Measurements from ENCODE around the gene SNRNP25.

Gene SNRNP25

DNA sequence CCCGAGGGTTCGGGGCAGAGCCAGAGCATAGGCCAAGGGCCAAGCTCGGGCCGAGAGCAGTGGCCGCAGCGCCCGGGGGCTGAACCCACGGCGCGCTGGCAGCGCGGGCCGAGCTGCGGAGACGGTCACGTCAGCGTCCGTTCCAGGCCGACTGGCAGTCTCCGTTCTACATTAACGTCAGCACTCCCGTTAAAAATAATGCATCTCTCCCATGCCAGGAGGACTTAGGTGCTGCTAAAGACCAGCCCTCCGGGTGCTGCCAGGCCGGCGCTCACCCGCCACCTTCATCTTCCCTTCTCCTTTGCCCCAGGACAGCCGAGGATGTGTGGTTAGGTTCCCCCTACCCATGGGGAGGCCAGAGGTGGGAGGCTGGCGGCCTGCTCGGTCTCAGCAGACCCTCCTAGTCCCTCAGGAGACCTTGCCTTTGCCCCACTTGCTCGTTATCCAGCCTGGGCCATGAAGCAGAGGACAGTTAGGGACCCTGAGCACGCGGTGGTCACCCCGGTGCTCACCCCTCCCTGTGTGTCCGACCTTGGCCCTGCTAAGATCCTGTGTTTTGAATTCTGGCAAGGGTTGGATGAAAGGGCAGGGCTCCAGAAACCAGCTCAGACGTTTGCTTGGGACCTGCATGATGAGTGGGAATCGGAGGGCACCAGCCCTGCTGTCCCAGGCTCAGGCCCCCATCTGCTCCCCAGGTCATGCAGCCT is 25.0 kb downstream of the SNRNP25 start:
- no peak for DNase-seq

GRCh38 chr16:79151-80054 is 25.8 kb downstream of the SNRNP25 start:
- DNase-seq = no peak

DNA sequence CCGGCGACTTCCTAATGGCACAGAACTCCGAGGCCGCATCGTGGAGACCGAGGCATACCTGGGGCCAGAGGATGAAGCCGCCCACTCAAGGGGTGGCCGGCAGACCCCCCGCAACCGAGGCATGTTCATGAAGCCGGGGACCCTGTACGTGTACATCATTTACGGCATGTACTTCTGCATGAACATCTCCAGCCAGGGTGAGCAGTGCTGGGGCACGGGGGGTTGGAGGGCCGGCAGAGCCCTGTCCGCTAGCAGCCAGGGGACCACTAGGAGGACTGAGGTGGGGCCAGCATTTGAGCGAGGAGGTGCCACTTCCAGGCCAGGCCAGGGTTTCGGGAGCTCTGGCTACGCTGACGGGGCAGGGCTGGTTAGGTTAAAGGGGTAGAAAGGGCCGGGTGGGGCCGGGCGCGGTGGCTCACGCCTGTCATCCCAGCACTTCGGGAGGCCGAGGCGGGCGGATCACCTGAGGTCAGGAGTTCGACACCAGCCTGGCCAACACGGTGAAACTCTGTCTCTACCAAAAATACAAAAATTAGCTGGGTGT is 29.5 kb downstream of the SNRNP25 start:
- DNase-seq = no peak

DNA sequence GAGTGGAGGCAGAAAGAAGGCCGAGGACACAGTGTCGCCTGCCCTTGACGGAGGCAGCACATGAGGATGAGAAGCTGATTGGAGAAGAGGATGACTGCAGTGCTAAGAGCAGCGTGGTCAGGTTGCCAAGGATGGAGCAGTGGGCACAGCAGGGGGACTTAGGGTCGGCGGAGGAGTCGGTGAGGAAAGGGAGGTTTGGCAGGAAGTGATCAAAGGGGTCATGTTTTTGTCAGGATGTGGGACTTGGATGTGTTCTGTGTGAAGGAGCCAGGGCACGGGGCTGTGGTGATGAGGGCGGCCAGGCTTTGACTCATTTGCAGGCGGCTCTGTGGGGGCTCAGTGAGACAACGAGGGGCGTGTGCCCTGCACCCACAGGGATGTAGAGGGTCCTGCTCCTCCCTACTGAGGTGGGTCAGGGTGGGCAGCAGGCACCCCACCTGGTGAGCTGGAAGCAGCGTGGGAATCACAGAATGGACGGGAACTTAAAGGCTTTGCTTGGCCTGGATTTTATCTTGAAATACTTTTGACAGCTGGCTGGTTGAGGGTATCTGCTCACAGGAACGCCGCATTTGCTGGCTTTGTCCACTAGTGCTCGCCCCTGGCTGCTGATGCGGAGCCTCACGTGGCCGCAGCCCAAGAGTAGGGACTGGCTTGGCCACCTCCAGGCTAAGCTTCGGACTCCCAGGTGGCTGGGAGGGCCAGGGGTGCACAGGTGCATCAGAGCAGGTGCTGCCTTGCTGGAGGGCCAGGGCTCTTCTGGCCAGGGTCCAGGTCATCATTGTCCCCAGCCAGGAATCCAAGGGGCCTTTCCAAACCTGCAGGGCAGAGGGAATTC is 30.4 kb downstream of the SNRNP25 start:
- DNase-seq = no peak

DNA sequence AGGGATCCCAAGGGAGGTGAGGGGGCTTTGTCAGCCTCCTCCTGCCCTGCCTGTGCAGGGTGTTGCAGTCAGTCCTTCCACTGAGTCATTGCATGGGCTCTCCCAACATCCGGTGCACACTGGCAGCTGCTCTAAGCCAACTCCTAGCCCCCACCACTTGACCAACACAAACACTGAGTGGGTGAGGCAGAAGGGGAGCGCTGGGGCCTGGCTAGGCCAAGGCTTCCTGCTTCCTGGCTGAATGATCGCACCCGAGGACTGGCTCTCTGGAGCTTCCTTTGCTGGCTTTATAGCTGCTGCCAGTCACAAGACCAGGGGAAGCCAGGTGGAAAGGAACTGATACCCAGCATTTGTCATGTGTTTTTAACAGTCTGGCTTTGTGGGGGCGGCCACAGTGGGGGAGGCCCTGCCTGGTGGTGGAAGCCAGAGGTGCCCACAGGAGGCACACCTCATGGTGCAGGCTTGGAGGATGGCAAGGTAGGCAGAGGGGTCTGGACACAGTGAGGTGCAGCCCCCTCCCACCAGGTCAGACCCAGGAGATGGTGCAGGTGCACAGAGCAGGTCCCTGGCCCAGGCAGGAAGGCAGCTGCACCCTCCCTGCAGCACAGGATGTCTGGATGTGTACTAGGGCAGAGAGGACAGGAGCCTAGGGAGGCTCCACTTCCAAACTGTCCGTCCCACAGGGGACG is 31.2 kb downstream of the SNRNP25 start:
- peak; percentile 15 for DNase-seq

GRCh38 chr16:85407-85782 is 31.8 kb downstream of the SNRNP25 start:
- DNase-seq = no peak

DNA sequence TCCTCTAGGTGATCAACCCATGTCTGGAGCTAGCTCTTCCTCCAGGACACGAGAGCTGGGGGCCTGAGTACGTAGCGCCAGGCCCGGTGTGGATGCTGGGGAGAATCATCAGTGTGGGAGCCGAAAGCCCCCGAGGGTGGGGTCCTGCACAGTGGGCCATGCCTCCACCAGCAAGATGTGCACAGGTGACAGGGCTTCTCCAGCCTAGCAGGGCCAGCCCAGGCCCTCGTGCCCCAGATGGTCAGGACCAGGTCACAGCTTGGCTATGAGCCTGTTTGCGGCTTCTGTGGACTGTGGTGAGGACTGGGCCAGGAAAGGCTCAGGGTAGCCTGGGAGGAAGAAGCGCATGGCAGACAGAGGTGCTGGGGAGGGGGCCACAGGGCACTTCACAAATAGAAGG is 32.2 kb downstream of the SNRNP25 start:
- DNase-seq = no peak

DNA sequence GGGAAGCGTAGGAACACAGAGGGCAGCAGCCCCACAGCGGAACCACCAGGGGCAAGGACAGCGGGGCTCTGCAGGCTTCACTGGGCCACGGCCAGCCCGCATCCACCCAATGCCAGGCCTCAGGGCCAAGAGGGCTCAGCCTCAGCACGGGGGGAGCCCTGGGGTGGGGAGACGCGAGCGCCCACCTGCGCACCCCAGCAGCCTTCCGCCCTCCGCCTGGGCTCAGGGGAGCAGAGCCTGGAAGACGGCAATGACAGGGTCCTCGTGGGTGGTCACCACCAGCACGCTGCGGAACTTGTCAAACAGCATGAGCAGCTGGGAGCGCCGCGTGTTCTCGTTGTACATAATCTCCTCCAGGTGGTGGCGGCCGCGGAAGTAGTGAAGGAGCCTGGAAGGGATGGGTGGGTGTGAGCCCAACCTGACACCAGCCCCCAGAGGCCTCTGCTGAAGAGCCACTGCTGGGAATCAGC is 32.9 kb downstream of the SNRNP25 start:
- DNase-seq = no peak

DNA sequence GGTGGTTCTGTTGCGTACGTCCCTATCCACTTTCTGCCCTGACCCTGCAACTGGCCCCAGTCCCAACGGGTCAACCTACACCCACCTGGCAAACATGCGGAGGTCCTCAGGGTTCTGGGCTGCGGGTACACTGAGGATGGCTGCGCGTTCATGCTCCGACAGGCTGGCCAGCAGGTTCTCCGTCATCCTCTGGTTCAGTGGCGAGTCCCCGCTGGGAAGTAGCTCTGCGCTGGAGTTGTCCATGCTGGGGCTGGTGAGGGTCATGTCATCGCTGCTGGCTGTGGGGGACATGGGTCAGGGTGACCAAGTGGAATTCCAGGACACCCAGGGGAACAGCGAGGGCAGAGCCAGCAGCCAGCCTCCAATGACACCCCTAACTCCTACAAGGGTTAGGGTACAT is 35.0 kb downstream of the SNRNP25 start:
- no peak for DNase-seq

DNA sequence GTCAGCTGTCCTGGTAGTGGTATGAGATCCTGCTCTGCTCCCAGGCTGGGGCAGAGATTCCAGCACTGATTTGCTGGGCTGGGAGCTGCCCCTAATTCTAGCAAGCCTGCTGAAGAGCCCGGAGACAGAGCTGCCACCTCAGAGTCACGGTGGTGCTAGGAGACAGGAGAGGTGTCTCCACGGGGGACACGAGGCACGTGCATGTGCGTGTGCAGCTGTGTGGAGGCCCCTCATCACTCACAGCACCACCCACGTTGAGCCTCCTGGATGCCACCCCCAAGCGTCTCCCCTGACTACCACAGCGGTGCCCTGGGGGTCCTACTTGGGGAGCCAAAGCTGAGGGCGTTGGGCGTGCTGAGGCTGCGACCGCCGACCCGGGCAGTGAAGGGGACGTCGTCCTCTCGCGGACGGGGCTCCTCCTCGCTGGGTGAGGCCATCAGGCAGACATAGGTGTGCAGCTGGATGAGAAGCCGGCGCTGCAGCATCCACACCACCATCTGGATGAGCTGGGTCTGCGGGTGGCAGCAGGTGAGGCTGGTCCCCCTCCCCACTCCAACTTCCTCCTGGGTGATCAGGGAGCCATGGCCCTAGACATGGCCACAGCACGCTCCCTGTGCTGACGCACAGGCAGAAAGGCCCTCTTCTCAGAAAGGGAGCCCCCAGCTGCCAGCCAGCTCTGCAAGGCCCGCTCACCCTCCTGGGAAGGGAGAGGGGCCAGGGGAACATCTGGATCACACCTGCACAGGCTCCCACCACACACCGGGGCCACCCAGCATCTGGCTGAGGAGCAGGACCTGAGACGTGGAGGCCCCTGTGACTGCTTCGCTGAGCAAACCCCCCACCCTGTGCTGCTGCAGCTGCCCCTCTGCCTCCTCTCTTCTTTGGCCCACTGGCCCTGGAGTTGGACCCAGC is 36.0 kb downstream of the SNRNP25 start:
- DNase-seq = no peak

GRCh38 chr16:91484-91883 is 37.9 kb downstream of the SNRNP25 start:
- DNase-seq = no peak

DNA sequence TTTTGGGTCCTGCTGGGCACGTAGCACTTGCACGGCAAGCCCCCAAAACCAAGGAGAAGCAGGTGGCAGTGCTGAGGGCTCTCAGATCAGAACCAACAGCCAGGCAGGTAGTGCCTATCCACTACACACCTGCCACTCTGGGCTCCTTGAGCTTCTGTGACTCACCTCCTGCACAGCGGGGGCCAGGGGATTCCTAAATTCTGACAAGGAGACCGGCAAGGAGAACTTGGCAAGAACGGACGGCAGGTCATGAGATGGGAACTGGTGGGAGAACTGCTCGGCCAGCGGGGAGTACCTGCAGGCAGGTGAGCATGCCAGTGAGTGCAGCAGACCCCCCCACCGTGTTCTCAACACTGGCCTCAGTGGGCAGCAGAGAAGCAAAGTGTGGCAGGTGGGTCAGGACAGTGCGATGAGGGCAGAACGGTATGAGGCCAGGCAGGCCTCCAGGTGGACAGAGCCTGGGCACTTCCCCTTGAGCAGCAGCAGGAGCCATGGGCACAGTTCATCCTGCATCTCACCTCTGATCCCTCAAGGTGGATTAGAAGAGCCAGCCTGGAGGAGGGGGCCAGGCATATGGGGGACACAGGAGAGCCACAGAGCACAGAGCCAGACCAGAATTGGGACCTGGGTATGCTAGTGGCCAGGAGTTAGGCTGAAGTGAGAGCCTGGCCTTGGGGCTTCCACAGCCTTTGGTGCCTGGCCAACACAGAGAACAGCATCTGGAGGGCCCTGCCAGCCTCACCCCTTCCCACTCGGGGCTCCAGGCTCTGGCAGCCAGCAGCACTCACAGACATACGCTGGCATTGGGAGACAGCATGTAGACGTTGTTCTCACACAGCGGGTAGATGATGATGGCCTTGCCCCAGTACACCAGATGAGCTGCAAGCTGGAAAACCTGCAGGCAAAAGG is 39.1 kb downstream of the SNRNP25 start:
- no peak for DNase-seq

DNA sequence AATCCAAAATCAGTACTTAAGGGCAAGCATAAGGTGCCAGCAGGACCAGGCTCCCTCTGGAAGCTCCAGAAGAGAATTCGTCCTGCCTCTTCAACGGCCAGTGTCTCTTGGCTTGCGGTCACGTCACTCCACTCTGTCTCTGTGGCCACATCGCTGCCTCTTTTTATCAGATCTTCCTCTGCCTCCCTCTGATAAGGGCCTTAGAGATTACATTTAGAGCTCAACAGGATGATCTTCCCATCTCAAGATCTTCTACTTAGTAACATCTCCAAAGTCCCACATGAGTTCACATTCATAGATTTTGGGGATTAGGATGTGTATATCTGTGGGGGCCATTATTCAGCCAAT is 41.3 kb downstream of the SNRNP25 start:
- no peak for DNase-seq

- peak; percentile 91 for DNase-seq
Observed at GRCh38 chr16:96935-97381, 43.3 kb downstream of the SNRNP25 start.

GRCh38 chr16:97822-98221 is 44.2 kb downstream of the SNRNP25 start:
- DNase-seq = no peak

GRCh38 chr16:100989-101388 is 47.4 kb downstream of the SNRNP25 start:
- no peak for DNase-seq

DNA sequence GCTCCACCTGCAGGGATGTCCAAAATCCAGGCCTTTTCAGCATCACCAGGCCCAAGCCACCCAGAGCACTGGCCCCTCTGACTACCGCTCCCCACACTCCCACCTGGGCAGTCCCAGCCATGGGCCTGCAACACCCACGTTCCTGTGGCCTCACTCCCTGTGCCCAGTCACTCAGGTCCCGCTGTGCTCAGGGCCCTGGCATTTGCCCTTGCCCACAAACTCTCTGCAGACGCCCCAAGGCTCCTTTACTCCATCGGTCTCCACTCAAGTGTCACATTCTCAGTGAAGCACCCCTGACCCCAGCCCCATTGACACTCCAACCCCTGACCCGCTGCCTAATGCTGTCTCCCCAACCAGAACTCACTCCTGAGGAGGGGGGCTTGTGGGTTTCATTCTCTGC is 48.0 kb downstream of the SNRNP25 start:
- no peak for DNase-seq

DNA sequence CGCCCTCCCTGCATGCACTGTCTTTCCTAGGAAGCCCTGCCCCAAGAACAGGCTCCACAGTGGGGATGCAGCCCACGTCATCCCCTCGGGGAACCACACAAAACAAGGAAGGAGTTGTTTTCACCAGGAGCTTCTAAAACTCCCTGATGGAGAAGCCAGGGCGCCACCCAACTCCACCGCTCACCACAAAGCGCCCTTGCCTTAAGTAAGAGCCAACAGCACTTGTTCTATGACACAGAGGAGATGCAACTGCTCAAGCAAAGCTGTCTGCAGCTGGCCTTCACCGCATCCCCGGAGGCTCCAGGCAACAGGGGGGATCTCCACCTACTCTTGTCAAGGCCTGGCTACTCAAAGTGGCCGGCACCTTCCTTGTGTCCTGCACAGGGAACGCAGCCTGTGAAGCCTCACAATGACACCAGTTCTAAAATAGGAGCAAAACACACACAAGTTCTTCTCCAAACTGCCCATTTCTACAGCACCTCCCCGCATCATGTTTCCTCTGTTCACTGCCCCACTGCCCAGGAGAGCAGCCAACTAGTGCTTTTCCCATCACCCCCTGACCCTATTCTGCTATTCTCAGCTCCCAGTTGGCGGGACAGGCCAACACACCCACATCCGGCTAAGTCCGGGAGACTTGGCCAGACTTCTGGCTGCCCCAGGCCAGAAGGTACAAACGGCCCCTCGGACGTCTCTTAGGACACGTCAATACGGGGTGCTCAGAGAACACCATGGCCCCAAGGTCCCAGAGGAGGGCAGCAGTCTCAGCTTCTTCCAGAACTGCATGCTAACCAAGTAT is 48.6 kb downstream of the SNRNP25 start:
- no peak for DNase-seq

- no peak for DNase-seq
Observed at GRCh38 chr16:104355-104754, 50.7 kb downstream of the SNRNP25 start.

Measured in CD4-positive, alpha-beta T cell treated with Interleukin-10 for 1 hour (primary cell).